GM12892 (cell line): Measurements from ENCODE around the gene GJA3.

Source experiments
- POLR2A ChIP-seq: IDR thresholded peaks from 2 replicates; pipeline ENCODE4 v1.6.1; 2011; ENCODE audit warnings: low read depth, low read length, control low read depth
- POLR2AphosphoS5 ChIP-seq: IDR thresholded peaks from 2 replicates; pipeline ENCODE4 v1.6.1; 2011; ENCODE audit warnings: low read depth, low read length, control low read depth
- TAF1 ChIP-seq: IDR thresholded peaks from 2 replicates; pipeline ENCODE4 v1.6.1; 2011; ENCODE audit warnings: low read depth, mild to moderate bottlenecking, control low read depth, low read length, borderline replicate concordance

- TF ChIP-seq POLR2A (no peak), POLR2AphosphoS5 (no peak), TAF1 (no peak)
Measured at GRCh38 chr13:20150561-20150960, 10.3 kb downstream of the GJA3 start.
